NCI-H2171 treated with DMSO at 0.1 percent for 48 hours (cell line): ENCODE data around the gene RAI14.
"Not testable (repeated sequence)": the region's sequence is repeated elsewhere in the genome, so short reads cannot be mapped to it uniquely, and the experiment has no call there.

Experiments used
- DNase-seq: peaks from one replicate; lab custom pipeline; 2025; lab: John Stamatoyannopoulos, UW

RAI14 gene

GRCh38 chr5:34699155-34700077 lies 43.3 kb downstream of the RAI14 start:
- no peak for DNase-seq

GRCh38 chr5:34700078-34700452 lies 43.9 kb downstream of the RAI14 start:
- DNase-seq = no peak

- DNase-seq = not testable (repeated sequence)
Measured at GRCh38 chr5:34701442-34701841, 45.3 kb downstream of the RAI14 start.

GRCh38 chr5:34703767-34704713 lies 47.9 kb downstream of the RAI14 start:
- DNase-seq = no peak

GRCh38 chr5:34706084-34706483 lies 50.0 kb downstream of the RAI14 start:
- no peak for DNase-seq

GRCh38 chr5:34707451-34708107 lies 51.5 kb downstream of the RAI14 start:
- no peak for DNase-seq

GRCh38 chr5:34708777-34709176 lies 52.6 kb downstream of the RAI14 start:
- no peak for DNase-seq

GRCh38 chr5:34709861-34710673 lies 53.9 kb downstream of the RAI14 start:
- no peak for DNase-seq

GRCh38 chr5:34712565-34712964 lies 56.4 kb downstream of the RAI14 start:
- no peak for DNase-seq

GRCh38 chr5:34715711-34716110 lies 59.6 kb downstream of the RAI14 start:
- DNase-seq = no peak

GRCh38 chr5:34716986-34717385 lies 60.9 kb downstream of the RAI14 start:
- DNase-seq = no peak

- DNase-seq = no peak
Measured at GRCh38 chr5:34717426-34718327, 61.5 kb downstream of the RAI14 start.

- no peak for DNase-seq
Measured at GRCh38 chr5:34718516-34718915, 62.4 kb downstream of the RAI14 start.

GRCh38 chr5:34719029-34719428 lies 62.9 kb downstream of the RAI14 start:
- no peak for DNase-seq

GRCh38 chr5:34721327-34721726 lies 65.2 kb downstream of the RAI14 start:
- DNase-seq = no peak

GRCh38 chr5:34722183-34722582 lies 66.1 kb downstream of the RAI14 start:
- DNase-seq = peak; percentile 17

- DNase-seq = no peak
Measured at GRCh38 chr5:34724741-34725140, 68.6 kb downstream of the RAI14 start.

- not testable (repeated sequence) for DNase-seq
Measured at GRCh38 chr5:34727166-34727749, 71.1 kb downstream of the RAI14 start.

- DNase-seq = no peak
Measured at GRCh38 chr5:34728236-34728635, 72.1 kb downstream of the RAI14 start.
